HG03565 (cell line): ENCODE results near the gene HLA-DMA.
A peak's percentile ranks its signal among the peaks of the same experiment; 100 is the strongest.

Experiments used
- ATAC-seq: cut with Tn5 transposase; IDR thresholded peaks from one replicate; pipeline ENCODE4 v1.9.1; 2021; ENCODE audit warnings: mild to moderate bottlenecking, moderate library complexity; ENCODE audit not compliant: unreplicated experiment

The HLA-DMA gene

DNA sequence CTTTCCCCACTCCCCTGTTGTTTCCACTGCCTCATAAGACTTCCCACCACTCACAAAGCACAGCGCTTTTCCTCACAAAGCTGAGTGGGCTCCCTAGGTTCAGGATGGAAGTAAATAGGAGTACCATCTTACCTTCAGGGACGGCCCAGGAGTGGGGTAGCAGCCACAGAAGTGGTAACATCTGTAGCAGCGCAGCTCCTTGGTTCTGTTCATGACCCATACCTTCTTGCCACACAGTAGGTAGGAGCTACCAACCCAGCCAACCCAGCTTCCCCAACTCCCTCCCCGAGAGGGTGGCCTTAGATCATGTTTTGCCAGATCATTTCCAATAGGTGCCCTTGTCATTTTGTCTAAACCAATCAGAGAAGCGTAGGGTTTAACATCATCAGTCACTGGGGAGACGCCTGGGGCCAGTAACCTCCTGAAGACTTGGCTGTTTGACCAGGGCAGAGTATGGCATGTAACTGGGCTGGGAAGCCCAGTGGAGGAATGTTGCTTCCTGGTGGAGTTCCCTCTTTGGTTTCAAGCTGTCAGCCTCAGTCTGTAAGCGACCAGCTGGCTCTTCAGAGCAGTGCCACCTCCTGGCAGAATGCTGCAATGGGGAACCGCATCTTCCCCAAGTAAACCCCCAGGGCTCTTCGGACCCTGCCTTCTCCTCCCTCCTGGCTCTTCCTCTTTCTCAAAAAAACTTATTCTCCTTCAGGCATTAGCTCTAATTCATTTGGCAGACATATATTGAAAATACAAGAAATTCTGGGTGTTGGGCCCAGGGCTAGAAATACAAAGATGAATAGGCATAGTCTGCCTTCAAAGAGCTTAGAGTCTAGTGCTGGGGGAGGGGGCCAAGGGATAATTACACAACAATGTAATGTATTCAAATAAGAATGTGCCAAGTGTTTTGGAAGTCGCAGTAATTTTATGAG, at the start of gene HLA-DMA:
Gene HLA-DMA (minus strand): TSS at position 281 of the 923 bp plus-strand sequence. CDS start 61 bp downstream, at position 220.
- ATAC-seq, result peak; percentile 71

DNA sequence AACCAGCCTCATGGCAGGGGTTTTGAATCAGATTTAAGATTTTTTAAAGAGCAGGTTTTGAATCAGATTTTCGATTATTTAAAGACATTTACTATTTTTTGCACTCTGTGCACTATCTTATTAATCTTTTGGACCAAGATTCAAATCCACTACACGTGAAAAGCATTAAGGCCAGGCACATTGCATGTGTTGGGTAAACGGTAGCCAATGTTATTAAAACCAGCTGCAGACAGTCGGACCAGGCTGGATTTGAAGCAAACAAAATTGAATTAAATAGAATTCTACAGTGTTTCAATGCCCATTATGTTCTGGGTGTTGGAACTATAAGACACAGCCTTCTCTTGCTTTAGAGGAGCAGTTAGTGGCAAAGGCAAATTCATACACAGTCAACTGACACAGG, 48.8 kb upstream of the HLA-DMA start:
- ATAC-seq, result no peak

DNA sequence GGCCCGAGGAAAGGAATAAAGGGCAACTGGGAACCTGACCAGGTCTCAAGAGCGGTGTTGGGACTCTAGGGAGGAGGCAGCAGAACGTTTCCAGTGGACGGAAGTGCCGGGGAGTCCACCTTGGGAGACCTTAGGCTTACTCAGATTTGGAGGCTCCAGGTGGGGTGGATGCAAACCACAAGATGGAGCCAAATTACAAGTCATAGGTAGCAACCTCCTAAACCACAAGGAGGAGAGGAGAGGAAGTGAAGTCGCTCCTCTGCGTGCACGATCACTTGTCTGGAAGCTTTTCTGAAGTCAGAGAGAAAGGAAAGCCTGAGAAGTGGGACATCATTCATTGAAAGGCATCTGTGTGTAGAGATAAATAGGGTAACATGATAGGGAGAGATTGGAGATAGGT, 47.2 kb upstream of the HLA-DMA start:
- ATAC-seq, result no peak

DNA sequence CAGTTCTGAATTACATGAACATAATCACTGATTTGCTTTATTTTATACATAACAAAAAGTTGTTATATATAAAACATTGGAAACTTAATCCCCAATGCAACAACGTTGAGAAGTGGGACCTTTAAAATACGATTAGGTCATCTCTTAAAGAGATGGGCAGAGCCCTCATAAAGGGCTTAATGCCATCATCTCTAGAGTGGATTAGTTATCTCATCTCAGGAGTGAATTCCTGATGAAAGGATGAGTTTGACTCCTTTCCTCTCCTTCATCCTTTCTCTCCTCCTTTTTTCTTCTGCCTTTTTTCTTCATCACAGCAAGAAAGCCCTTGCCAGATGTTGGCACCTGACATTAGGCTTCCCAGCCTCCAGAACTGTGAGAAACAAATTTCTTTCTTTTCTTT, 42.6 kb upstream of the HLA-DMA start:
- no peak for ATAC-seq

DNA sequence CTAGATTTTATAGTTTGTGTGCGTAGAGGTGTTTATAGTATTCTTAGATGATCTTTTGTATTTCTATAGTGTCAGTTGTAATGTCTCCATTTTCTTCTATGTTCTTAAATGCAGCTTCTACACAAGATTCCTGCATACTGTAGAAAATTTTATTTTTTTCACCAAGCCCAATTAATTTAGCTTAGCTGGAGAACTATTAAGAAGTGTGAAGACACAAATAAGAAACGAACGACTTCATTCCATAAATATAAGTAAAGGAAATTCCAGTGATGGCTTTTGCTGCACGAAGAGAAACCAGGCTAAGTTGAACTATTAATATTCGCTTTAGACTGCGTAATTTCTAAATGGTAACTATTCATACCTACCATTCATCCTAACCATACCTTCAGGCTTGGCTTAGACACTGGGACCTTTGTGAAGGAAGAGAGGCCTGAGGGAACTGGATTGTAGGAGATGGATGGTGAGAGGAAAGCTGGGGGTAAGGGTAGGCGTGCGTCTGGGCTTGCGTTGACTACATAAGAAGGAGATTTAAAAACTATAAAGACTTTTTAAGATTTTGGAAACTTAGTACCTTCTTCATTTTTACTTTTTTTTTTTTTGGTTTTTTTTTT, 40.6 kb upstream of the HLA-DMA start:
- ATAC-seq, result no peak

DNA sequence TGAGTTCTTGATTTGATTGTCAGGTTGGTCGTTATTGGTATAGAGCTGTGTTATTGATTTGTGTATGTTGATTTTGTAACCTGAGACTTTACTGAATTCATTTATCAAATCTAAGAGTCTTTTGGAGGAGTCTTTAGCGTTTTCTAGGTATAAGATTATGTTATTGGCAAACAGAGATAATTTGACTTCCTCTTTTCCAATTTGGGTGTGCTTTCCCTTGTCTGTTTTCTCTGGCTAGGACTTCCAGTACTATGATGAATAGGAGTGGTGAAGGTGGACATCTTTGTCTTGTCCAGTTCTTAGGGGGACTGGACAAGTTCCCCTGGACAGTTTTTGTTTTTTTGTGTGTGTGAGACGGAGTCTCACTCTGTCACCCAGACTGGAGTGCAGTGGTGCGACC, 39.1 kb upstream of the HLA-DMA start:
- no peak for ATAC-seq

DNA sequence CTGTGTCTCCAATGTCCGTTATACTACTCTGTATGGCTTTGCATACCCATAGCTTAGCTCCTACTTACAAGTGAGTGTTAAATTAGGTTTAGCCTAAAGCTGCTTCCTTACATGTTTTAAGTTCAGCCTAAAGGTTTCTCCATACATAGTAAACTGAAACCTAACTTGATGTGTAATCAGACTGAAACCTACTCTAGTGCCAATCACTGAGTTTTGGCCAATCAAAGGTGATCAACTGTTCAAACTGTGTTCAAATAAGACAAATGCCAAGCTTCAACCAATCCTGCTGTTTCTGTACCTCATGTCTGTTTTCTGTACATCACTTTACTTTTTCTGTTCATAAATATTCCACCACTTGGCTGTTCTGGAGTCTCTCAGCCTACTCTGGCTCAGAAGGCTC, 36.5 kb upstream of the HLA-DMA start:
- no peak for ATAC-seq

DNA sequence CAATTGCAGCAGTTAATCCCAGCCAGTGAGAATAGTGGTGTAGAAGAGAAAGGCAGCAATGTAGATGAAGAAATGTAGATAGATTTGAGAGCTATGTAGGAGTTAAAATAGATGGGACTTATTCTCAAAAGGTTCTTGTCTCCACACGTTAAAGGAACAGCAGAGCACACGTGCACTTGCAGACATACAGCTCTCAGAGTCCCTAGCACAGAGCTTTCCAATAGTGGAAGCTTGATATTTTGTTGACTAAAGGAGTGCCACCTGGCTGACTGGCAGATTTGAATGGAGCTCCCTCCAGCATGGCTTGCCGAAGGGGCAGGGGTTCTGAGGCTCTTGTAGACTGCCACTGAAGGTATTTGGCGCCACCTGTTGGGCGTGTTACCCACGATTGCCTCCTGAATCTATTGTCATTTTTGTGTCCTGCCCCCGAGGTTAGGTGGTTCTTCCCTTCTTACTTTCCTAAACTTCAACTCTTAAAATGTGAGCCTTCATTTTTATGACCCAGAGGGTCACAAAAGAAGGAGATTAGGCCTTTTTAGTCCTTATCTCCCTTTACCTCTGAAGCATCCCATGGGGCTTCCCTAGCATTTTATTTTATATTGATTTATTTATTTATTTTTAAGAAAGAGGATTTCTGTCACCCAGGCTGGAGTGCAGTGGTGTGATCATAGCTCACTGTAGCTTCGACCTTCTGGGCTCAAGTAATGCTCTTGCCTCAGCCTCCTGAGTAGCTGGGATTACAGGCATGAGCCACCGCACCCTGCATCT, 31.9 kb upstream of the HLA-DMA start:
- no peak for ATAC-seq

DNA sequence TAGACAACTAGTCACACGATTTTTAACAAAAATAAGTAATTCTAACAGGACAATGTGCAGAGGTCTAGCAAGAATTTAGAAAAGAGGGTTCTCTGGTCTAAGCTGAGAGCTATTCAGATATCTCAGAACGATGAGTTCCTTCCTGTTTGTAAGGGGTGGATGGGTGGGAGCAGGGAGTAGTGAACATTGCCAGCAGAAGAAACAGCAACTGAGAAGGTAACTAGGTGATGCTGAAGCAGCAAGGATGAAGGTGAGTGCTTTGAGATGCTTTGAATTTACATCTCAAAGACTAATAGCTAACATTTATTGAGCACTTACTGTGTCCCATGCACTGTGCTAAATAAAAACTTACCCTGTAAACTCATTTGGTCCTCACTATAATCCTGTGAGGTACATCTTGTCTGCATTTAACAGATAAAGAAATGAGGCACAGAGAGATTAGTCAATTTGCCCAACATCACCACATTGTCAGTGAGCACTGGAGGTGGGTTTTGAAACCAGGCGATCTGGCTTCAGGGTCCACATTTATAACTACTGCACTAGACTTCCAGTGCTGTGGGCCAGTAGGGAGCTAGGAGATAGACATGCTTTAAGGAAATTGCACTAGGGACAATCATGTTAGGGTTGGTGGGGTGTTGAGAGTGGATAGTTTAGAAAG, 31.2 kb upstream of the HLA-DMA start:
- ATAC-seq, result no peak

DNA sequence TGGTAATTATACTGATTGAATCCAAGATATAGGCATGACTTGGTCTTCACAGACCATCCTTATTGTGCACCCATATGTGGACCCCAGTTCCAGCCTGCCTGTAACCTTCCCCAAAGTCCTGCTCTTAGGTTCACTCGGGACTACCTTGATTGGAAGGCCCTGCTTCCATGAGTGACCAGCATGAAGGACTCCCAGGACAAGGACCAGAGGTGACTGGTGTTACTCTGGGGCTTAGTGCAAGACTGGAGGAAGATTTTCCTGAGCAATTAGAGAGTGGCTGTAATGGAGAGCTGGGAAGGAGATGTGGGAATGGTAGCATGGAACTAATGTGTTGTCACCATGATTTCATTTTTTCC, 30.6 kb upstream of the HLA-DMA start:
- no peak for ATAC-seq

DNA sequence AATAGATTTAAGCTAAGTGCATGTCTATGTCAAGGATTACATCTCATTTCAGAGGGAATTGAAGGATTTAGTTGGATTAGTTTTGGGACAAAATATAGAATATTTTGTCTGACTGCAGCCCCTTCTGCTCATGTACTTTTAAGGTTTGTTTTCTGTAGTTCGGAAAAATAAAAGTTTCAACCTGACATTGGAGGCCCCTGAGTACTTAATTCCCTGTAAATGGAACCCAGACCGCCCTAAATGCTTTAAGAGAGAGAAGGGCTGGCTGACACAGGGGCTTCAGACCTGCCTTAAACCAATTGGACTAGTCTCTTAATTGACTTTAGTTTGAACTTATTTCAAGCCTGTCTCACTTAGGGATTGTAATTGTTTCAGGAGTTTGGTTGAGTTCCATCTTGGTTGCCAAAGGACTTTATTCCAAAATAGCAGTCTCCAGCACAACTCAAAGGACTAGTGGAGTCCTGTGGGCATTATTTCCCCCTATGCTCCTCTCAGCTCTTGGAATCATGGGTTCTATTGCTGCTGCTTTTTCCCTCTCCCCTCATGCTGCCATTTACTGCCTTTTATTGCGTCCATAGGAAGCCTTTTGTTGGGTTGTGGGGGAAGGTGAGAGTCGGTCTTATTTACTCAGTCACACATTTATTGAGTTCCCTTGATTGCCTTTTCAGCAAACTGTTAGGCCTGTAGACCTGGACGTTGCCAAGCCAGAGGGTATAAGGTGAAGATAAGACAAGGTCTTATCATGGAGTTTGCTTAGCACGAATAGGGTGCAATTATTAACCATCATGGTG, 30.0 kb upstream of the HLA-DMA start:
- no peak for ATAC-seq

DNA sequence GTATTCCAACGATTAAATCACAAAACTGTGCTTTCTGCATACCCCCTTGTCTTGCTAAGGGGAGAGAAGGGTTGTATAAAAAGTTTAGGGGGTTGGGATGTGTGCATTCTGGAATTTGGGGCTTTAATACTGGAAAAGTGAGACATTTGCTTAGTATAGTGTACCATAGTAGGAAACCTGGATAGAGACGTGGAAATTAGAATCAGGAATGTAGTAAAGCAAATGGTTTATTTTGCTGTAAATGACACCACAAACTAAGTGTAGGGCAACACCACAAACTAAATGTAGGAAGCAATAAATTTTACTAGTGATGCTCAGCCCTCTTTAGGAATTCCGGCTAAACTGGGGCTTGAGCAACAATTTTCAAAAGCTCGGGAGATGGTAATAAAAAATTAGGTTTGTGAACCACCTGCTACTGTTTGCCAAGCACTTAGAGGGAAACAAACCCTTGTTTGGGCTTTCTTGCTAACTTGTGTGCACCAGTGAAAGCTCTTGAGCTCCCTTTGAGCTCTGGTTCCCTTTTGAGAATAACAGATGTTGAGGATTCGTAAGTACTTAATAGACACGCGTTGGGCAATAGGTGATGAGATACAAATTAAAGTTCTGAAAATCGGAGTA, 29.3 kb upstream of the HLA-DMA start:
- ATAC-seq, result no peak

DNA sequence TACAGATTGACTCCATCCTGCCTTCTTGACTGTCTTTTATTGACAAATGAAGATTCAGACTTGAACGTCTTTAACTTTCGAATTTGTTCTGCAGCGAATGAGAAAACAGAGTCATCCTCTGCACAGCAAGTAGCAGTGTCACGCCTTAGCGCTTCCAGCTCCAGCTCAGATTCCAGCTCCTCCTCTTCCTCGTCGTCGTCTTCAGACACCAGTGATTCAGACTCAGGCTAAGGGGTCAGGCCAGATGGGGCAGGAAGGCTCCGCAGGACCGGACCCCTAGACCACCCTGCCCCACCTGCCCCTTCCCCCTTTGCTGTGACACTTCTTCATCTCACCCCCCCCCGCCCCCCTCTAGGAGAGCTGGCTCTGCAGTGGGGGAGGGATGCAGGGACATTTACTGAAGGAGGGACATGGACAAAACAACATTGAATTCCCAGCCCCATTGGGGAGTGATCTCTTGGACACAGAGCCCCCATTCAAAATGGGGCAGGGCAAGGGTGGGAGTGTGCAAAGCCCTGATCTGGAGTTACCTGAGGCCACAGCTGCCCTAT, 27.7 kb upstream of the HLA-DMA start:
- ATAC-seq, result no peak

DNA sequence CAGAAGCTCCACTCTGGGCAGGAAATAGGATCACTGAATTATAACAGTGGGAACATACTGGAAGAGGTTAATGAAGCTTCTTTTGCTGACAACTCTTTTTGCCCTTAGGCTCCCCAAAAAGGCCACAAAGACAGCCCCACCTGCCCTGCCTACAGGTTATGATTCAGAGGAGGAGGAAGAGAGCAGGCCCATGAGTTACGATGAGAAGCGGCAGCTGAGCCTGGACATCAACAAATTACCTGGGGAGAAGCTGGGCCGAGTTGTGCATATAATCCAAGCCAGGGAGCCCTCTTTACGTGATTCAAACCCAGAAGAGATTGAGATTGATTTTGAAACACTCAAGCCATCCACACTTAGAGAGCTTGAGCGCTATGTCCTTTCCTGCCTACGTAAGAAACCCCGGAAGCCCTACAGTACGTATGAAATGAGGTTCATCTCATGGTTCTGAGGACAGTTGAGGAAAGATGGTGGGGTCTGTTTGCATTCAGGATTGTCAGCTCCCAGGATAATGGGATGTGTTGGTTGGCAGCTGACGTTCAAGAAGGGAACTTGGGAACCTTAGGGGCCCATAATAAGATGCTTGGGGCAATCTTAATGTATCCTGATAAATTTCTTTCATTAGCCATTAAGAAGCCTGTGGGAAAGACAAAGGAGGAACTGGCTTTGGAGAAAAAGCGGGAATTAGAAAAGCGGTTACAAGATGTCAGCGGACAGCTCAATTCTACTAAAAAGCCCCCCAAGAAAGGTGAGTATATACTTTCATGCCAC, 27.0 kb upstream of the HLA-DMA start:
- no peak for ATAC-seq

DNA sequence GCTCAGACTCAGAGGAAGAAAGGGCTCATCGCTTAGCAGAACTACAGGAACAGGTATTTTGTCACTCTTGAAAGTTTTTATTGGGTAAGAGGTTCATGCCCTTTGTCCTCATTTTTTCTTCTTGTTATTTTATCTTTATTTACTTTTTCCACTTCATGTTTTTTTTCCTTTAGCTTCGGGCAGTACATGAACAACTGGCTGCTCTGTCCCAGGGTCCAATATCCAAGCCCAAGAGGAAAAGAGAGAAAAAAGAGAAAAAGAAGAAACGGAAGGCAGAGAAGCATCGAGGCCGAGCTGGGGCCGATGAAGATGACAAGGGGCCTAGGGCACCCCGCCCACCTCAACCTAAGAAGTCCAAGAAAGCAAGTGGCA, 25.0 kb upstream of the HLA-DMA start:
- no peak for ATAC-seq

DNA sequence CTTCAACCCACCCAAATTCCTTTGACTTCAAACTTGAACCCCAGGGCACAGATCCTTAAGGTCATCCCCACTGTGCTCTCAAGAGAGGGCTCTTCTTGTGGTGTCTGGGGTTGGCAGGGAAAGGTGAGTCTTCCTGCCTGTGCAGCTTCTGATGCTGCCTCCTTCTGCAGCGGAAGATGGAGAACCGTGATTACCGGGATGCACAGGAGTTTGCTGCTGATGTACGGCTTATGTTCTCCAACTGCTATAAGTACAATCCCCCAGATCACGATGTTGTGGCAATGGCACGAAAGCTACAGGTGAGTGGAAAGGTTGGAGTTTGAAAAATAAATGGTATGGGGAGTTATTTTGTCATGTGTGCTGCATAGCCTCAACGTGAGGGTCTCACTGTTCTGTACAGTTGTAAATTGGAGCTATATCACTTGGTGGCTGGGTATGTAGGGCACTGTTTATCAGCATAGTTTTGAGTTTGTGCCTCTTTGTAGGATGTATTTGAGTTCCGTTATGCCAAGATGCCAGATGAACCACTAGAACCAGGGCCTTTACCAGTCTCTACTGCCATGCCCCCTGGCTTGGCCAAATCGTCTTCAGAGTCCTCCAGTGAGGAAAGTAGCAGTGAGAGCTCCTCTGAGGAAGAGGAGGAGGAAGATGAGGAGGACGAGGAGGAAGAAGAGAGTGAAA, 24.5 kb upstream of the HLA-DMA start:
- ATAC-seq, result no peak

DNA sequence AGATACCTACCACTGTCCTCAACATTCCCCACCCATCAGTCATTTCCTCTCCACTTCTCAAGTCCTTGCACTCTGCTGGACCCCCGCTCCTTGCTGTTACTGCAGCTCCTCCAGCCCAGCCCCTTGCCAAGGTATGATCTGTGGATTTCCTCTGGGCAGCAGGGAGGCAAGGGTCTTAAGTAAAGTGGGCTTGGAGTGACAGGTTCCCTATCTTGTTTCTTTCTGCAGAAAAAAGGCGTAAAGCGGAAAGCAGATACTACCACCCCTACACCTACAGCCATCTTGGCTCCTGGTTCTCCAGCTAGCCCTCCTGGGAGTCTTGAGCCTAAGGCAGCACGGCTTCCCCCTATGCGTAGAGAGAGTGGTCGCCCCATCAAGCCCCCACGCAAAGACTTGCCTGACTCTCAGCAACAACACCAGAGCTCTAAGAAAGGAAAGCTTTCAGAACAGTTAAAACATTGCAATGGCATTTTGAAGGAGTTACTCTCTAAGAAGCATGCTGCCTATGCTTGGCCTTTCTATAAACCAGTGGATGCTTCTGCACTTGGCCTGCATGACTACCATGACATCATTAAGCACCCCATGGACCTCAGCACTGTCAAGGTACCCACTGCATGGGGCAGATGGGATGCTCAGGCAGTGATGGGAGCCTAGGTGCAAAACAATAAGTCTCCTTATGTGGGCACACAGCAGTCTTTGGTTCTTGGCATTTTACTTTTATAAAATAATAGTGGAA, 23.6 kb upstream of the HLA-DMA start:
- ATAC-seq, result no peak

DNA sequence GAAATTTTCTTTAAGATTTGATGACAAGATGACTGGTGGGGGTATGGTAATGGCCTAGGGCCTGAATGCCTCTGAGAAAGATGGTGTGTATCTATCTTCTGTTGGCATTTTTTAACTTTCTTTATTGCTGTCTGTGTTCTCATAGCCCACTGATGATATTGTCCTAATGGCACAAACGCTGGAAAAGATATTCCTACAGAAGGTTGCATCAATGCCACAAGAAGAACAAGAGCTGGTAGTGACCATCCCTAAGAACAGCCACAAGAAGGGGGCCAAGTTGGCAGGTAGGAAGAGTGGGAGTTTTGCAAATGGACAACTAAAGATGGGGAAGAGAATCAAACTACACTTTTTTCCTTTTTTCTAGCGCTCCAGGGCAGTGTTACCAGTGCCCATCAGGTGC, 23.0 kb upstream of the HLA-DMA start:
- no peak for ATAC-seq
